CD4-positive, alpha-beta T cell treated with Interleukin-15 for 1 hour (primary cell): ENCODE data around the gene DLX1.

ENCODE experiments used
- DNase-seq: peaks from one replicate; pipeline ENCODE4 v3.0.0-alpha.2; 2020

The DLX1 gene

GRCh38 chr2:172088245-172089004 is 3.1 kb downstream of the DLX1 start:
- no peak for DNase-seq

- DNase-seq, result no peak
These were observed 3.7 kb downstream of the DLX1 start for GRCh38 chr2:172089005-172089504.

- DNase-seq, result no peak
These were observed 4.3 kb downstream of the DLX1 start for GRCh38 chr2:172089633-172090032.

- no peak for DNase-seq
These were observed 5.0 kb downstream of the DLX1 start for GRCh38 chr2:172090044-172090961.

- DNase-seq, result no peak
These were observed 5.8 kb downstream of the DLX1 start for GRCh38 chr2:172091000-172091641.

GRCh38 chr2:172091761-172092566 is 6.7 kb downstream of the DLX1 start:
- no peak for DNase-seq

GRCh38 chr2:172092716-172093415 is 7.6 kb downstream of the DLX1 start:
- DNase-seq, result no peak

GRCh38 chr2:172093416-172094293 is 8.3 kb downstream of the DLX1 start:
- no peak for DNase-seq

GRCh38 chr2:172094294-172095145 is 9.2 kb downstream of the DLX1 start:
- DNase-seq, result no peak

GRCh38 chr2:172095146-172095904 is 10.0 kb downstream of the DLX1 start:
- peak; percentile 77 for DNase-seq

- no peak for DNase-seq
These were observed 10.8 kb downstream of the DLX1 start for GRCh38 chr2:172095905-172096625.

GRCh38 chr2:172096626-172097547 is 11.6 kb downstream of the DLX1 start:
- DNase-seq, result no peak

GRCh38 chr2:172097557-172098131 is 12.3 kb downstream of the DLX1 start:
- no peak for DNase-seq

GRCh38 chr2:172098287-172098649 is 13.0 kb downstream of the DLX1 start:
- no peak for DNase-seq

- no peak for DNase-seq
These were observed 13.6 kb downstream of the DLX1 start for GRCh38 chr2:172098650-172099471.
